HepG2 (cell line): Measurements from ENCODE around the gene AHNAK. TPM values are rescaled to one million over a fixed set of nuclear protein-coding genes. Genes with fewer than 3 reads are reported as not detected.
A peak's percentile ranks its signal among the peaks of the same experiment; 100 is the strongest.

Experiments
- CCDC6 ChIP-seq: sonication (generic); formaldehyde crosslinking; IDR thresholded peaks from 2 replicates; pipeline ENCODE4 v1.8.1; 2022; ENCODE audit warnings: mild to moderate bottlenecking, missing genetic modification reagents, moderate library complexity
- CREM ChIP-seq, 2 experiments: sonication (generic) in 1 of 2; formaldehyde crosslinking in 1 of 2; IDR thresholded peaks; 2 replicates each; pipeline versions ENCODE4 v1.4.0 to v1.6.1; 2016 to 2020; ENCODE audit warnings: antibody characterized with exemption in 1 of 2, mild to moderate bottlenecking in 1 of 2, missing genetic modification reagents in 1 of 2
- DPF2 ChIP-seq: sonication (generic); formaldehyde crosslinking; IDR thresholded peaks from 2 replicates; pipeline ENCODE4 v1.4.0; 2020; ENCODE audit warnings: mild to moderate bottlenecking, low read depth, missing genetic modification reagents, borderline replicate concordance
- EED ChIP-seq: sonication (generic); formaldehyde crosslinking; IDR thresholded peaks from 2 replicates; pipeline ENCODE4 v1.5.0; 2020; ENCODE audit warnings: mild to moderate bottlenecking, missing genetic modification reagents
- GATAD1 ChIP-seq: IDR thresholded peaks from 2 replicates; pipeline ENCODE4 v1.6.1; 2016; ENCODE audit warnings: missing genetic modification reagents, missing compliant biosample characterization
- MAFF ChIP-seq: IDR thresholded peaks from 2 replicates; pipeline ENCODE4 v1.6.1; 2011; ENCODE audit warnings: low read depth, low read length, improper control_type of control experiment
- MAZ ChIP-seq, 2 experiments: sonication (generic) in 1 of 2; formaldehyde crosslinking in 1 of 2; IDR thresholded peaks; 2 replicates each; pipeline versions ENCODE4 v1.5.0 to v1.6.1; 2012 to 2020; ENCODE audit warnings: low read depth in 2 of 2, mild to moderate bottlenecking in 2 of 2, borderline replicate concordance in 1 of 2, improper control_type of control experiment in 1 of 2, low read length in 1 of 2, missing genetic modification reagents in 1 of 2, moderate library complexity in 1 of 2
- NR2F1 ChIP-seq, 2 experiments: fragments of 450-650 bp in 1 of 2; formaldehyde crosslinking in 1 of 2; IDR thresholded peaks; 2 replicates each; pipeline versions ENCODE4 v1.5.0 to v1.6.1; 2016 to 2020; ENCODE audit warnings: mild to moderate bottlenecking in 1 of 2, missing compliant biosample characterization in 1 of 2, missing genetic modification reagents in 1 of 2, moderate library complexity in 1 of 2
- PLRG1 ChIP-seq: fragments of 450-650 bp; conservative IDR thresholded peaks from 2 replicates; pipeline ENCODE4 v1.6.1; 2016
- PRMT3 ChIP-seq: sonication (generic); formaldehyde crosslinking; IDR thresholded peaks from 2 replicates; pipeline ENCODE4 v1.8.1; 2022; ENCODE audit warnings: low read depth, mild to moderate bottlenecking, moderate library complexity, missing genetic modification reagents, borderline replicate concordance
- TBL1XR1 ChIP-seq: fragments of 150-350 bp; IDR thresholded peaks from 2 replicates; pipeline ENCODE4 v1.6.1; 2014; ENCODE audit warnings: borderline replicate concordance, low read length; ENCODE audit not compliant: partially characterized antibody
- YEATS4 ChIP-seq: sonication (generic); formaldehyde crosslinking; IDR thresholded peaks from 2 replicates; pipeline ENCODE4 v1.4.0; 2020; ENCODE audit warnings: missing genetic modification reagents, borderline replicate concordance
- ZEB1 ChIP-seq: IDR thresholded peaks from 2 replicates; pipeline ENCODE4 v1.6.1; 2012; ENCODE audit warnings: mild to moderate bottlenecking, low read depth, inconsistent platforms; ENCODE audit not compliant: insufficient replicate concordance
- ZFP90 ChIP-seq: sonication (generic); formaldehyde crosslinking; IDR thresholded peaks from 2 replicates; pipeline ENCODE4 v1.8.0; 2022; ENCODE audit warnings: missing genetic modification reagents, mild to moderate bottlenecking, inconsistent platforms, borderline replicate concordance
- ZMYM4 ChIP-seq: sonication (generic); formaldehyde crosslinking; IDR thresholded peaks from 2 replicates; pipeline ENCODE4 v1.8.1; 2023; ENCODE audit warnings: mild to moderate bottlenecking, missing genetic modification reagents
- ZNF572 ChIP-seq: sonication (generic); formaldehyde crosslinking; IDR thresholded peaks from 2 replicates; pipeline ENCODE4 v1.5.1; 2020; ENCODE audit warnings: mild to moderate bottlenecking, missing genetic modification reagents
- ZNF577 ChIP-seq: sonication (generic); formaldehyde crosslinking; IDR thresholded peaks from 2 replicates; pipeline ENCODE4 v1.4.0; 2020; ENCODE audit warnings: mild to moderate bottlenecking, low read depth, missing genetic modification reagents, borderline replicate concordance
- ZNF746 ChIP-seq: sonication (generic); formaldehyde crosslinking; IDR thresholded peaks from 2 replicates; pipeline ENCODE4 v1.8.0; 2022; ENCODE audit warnings: mild to moderate bottlenecking, missing genetic modification reagents
- polyA plus RNA-seq, 8 experiments: library from polyadenylated mRNA; depleted of rRNA in 3 of 8; stranded (reverse) in 7 of 8; unstranded in 1 of 8; fragments of >200 nt; fragmentation: Illumina TruSeq in 4 of 8; extraction: Trizol in 4 of 8; gene quantifications; 2 replicates each; pipeline versions ENCODE4 v1.2.1 to v1.2.3, GENCODE V29; 2011 to 2016; ENCODE audit warnings: low read depth in 4 of 8, missing spikeins in 1 of 8, mixed read lengths in 1 of 8; ENCODE audit not compliant: insufficient read depth in 1 of 8
- total RNA-seq, 5 experiments: library from RNA; depleted of rRNA; stranded (reverse); fragments of >200 nt; fragmentation: Illumina TruSeq; extraction: Trizol; gene quantifications; 2 replicates each; pipeline ENCODE4 v1.2.3, GENCODE V29; 2016; ENCODE audit warnings: low read depth in 1 of 5
- TF ChIP-seq, protein P1 (sequence below): IDR thresholded peaks from 2 replicates; pipeline ENCODE4 v1.6.1; 2016; ENCODE audit warnings: mild to moderate bottlenecking
- TF ChIP-seq, protein P2 (sequence below): sonication (generic); formaldehyde crosslinking; IDR thresholded peaks from 2 replicates; pipeline ENCODE4 v1.8.0; 2022; ENCODE audit warnings: missing genetic modification reagents, mild to moderate bottlenecking, inconsistent platforms, borderline replicate concordance
- TF ChIP-seq, protein P3 (sequence below): sonication (generic); formaldehyde crosslinking; IDR thresholded peaks from 2 replicates; pipeline ENCODE4 v1.4.0; 2020; ENCODE audit warnings: missing genetic modification reagents, mild to moderate bottlenecking, borderline replicate concordance

Gene AHNAK
- total and polyA plus RNA-seq, 2 of the 13 experiments (the other 11 are each of a cell fraction or from before 2014, with no cell fraction given), result 23.4 to 25.0 TPM

DNA sequence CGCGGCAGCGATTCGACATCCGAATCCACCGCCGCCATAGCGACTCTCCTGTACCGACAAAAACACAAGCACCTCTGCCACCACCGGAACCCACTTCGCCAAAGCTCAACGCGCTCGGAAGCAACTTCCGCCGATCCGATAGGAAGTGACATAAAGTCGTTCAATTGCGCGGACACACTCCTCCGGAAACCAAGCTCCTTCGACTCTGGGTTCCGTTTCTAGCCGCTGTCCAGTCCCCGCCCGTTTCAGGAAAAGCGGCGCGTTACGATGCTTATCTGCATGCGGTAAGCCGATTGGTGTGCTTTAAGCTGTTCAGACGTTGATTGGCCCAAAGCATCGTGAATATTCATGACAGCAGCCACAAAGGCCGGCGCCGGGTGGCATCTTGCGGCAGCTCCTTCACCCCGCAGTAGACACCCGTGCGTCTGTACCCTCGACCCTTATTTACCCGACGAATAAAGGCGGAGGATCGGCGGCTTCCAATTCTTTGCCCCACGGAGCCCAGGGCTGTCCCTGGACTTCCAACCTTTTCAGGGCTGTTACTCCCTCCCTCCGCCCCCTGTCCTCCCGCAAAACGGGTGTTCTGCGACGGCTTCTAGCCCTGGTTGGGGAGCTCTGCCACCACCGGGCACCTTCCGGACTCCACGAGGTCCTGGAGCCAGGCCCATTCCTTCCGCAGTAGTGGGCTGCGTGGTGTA, 45.0 kb upstream of the AHNAK start, which contains the start of gene TUT1 (continued):
- TF ChIP-seq, protein P1, sequence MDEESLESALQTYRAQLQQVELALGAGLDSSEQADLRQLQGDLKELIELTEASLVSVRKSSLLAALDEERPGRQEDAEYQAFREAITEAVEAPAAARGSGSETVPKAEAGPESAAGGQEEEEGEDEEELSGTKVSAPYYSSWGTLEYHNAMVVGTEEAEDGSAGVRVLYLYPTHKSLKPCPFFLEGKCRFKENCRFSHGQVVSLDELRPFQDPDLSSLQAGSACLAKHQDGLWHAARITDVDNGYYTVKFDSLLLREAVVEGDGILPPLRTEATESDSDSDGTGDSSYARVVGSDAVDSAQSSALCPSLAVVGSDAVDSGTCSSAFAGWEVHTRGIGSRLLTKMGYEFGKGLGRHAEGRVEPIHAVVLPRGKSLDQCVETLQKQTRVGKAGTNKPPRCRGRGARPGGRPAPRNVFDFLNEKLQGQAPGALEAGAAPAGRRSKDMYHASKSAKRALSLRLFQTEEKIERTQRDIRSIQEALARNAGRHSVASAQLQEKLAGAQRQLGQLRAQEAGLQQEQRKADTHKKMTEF, result peak; percentile 96
- TF ChIP-seq MAFF (no peak), NR2F1 (CRISPR knock-in tag; IDR thresholded peaks at IDR 0.05) (no peak), ZMYM4 (CRISPR knock-in tag) (peak; percentile 95), CREM (IDR thresholded peaks at IDR 0.05) (peak; percentile 98), CREM (CRISPR knock-in tag; IDR thresholded peaks at IDR 0.05) (peak; percentile 38; the same call in 1 of the 2 replicates), EED (CRISPR knock-in tag) (0 out of 2 replicates have a peak, but pooled peaks have one; percentile 20), GATAD1 (CRISPR knock-in tag) (peak; percentile 97), PLRG1 (no peak), YEATS4 (CRISPR knock-in tag) (peak; percentile 93), CCDC6 (peak; percentile 88; the same call in 1 of the 2 replicates), ZNF746 (CRISPR knock-in tag) (peak; percentile 63; the same call in 1 of the 2 replicates), ZNF572 (CRISPR knock-in tag) (0 out of 2 replicates have a peak, but pooled peaks have one; percentile 25), MAZ (IDR thresholded peaks at IDR 0.05; ENCODE audit: borderline replicate concordance, low read depth, low read length) (peak; percentile 74; the same call in 1 of the 2 replicates), MAZ (CRISPR knock-in tag; IDR thresholded peaks at IDR 0.05; ENCODE audit: low read depth) (peak; percentile 87), ZNF577 (CRISPR knock-in tag) (no peak), ZFP90 (CRISPR knock-in tag) (no peak), ZEB1 (peak; percentile 6), TBL1XR1 (peak; percentile 75), DPF2 (CRISPR knock-in tag) (no peak), PRMT3 (CRISPR knock-in tag) (no peak)
- TF ChIP-seq, protein P2, sequence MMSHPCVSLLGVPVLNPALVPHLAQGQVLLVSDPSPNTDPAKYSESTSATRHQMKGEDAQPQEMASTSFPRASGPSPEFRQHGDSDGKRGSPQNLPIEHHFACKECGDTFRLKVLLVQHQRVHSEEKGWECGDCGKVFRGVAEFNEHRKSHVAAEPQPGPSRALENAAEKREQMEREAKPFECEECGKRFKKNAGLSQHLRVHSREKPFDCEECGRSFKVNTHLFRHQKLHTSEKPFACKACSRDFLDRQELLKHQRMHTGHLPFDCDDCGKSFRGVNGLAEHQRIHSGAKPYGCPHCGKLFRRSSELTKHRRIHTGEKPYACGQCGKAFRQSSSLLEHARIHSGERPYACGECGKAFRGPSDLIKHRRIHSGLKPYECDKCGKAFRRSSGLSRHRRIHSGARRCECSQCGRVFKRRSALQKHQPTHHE (CRISPR knock-in tag), result no peak; the same call in 1 of the 2 replicates
- TF ChIP-seq, protein P3, sequence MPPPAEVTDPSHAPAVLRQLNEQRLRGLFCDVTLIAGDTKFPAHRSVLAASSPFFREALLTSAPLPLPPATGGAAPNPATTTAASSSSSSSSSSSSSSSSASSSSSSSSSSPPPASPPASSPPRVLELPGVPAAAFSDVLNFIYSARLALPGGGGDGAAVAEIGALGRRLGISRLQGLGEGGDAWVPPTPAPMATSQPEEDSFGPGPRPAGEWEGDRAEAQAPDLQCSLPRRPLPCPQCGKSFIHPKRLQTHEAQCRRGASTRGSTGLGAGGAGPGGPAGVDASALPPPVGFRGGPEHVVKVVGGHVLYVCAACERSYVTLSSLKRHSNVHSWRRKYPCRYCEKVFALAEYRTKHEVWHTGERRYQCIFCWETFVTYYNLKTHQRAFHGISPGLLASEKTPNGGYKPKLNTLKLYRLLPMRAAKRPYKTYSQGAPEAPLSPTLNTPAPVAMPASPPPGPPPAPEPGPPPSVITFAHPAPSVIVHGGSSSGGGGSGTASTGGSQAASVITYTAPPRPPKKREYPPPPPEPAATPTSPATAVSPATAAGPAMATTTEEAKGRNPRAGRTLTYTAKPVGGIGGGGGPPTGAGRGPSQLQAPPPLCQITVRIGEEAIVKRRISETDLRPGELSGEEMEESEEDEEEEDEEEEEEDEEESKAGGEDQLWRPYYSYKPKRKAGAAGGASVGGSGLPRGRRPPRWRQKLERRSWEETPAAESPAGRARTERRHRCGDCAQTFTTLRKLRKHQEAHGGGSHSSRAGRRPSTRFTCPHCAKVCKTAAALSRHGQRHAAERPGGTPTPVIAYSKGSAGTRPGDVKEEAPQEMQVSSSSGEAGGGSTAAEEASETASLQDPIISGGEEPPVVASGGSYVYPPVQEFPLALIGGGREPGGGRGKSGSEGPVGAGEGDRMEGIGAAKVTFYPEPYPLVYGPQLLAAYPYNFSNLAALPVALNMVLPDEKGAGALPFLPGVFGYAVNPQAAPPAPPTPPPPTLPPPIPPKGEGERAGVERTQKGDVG (CRISPR knock-in tag), result no peak
